Inflammatory macrophage treated with lipopolysaccharide for 4 hours (primary cell): ENCODE data around the gene MRO.
A peak's percentile ranks its signal among the peaks of the same experiment; 100 is the strongest.
"Not testable (repeated sequence)": the region's sequence is repeated elsewhere in the genome, so short reads cannot be mapped to it uniquely, and the experiment has no call there.

Experiments used
- DNase-seq: peaks from one replicate; pipeline ENCODE4 v3.0.0-alpha.2; 2020

MRO gene

GRCh38 chr18:50791599-50792438 is 28.0 kb downstream of the MRO start:
- peak; percentile 8 for DNase-seq

- DNase-seq = no peak
Measured at GRCh38 chr18:50790948-50791347, 28.9 kb downstream of the MRO start.

GRCh38 chr18:50790241-50790640 is 29.6 kb downstream of the MRO start:
- no peak for DNase-seq

GRCh38 chr18:50788284-50788683 is 31.5 kb downstream of the MRO start:
- no peak for DNase-seq

GRCh38 chr18:50786864-50787263 is 33.0 kb downstream of the MRO start:
- DNase-seq = no peak

- DNase-seq = no peak
Measured at GRCh38 chr18:50783553-50783952, 36.3 kb downstream of the MRO start.

GRCh38 chr18:50779021-50779420 is 40.8 kb downstream of the MRO start:
- DNase-seq = not testable (repeated sequence)

- no peak for DNase-seq
Measured at GRCh38 chr18:50776383-50776782, 43.4 kb downstream of the MRO start.

GRCh38 chr18:50775726-50776125 is 44.1 kb downstream of the MRO start:
- DNase-seq = no peak

GRCh38 chr18:50775207-50775606 is 44.6 kb downstream of the MRO start:
- no peak for DNase-seq

GRCh38 chr18:50769463-50769862 is 50.4 kb downstream of the MRO start:
- DNase-seq = no peak

GRCh38 chr18:50757358-50757757 is 62.5 kb downstream of the MRO start:
- DNase-seq = no peak

GRCh38 chr18:50754297-50754696 is 65.5 kb downstream of the MRO start:
- DNase-seq = no peak

- DNase-seq = no peak
Measured at GRCh38 chr18:50753311-50753710, 66.5 kb downstream of the MRO start.

- no peak for DNase-seq
Measured at GRCh38 chr18:50751947-50752346, 67.9 kb downstream of the MRO start.

- DNase-seq = no peak
Measured at GRCh38 chr18:50751490-50751889, 68.3 kb downstream of the MRO start.

- DNase-seq = no peak
Measured at GRCh38 chr18:50750546-50750945, 69.3 kb downstream of the MRO start.

GRCh38 chr18:50749945-50750344 is 69.9 kb downstream of the MRO start:
- DNase-seq = no peak

- DNase-seq = no peak
Measured at GRCh38 chr18:50749421-50749820, 70.4 kb downstream of the MRO start.

GRCh38 chr18:50748243-50749229 is 71.3 kb downstream of the MRO start:
- DNase-seq = no peak

GRCh38 chr18:50747849-50748242 is 72.0 kb downstream of the MRO start:
- DNase-seq = no peak

- DNase-seq = no peak
Measured at GRCh38 chr18:50745945-50746344, 73.9 kb downstream of the MRO start.
